Measurements from ENCODE around the gene LGALS3BP.

DNA sequence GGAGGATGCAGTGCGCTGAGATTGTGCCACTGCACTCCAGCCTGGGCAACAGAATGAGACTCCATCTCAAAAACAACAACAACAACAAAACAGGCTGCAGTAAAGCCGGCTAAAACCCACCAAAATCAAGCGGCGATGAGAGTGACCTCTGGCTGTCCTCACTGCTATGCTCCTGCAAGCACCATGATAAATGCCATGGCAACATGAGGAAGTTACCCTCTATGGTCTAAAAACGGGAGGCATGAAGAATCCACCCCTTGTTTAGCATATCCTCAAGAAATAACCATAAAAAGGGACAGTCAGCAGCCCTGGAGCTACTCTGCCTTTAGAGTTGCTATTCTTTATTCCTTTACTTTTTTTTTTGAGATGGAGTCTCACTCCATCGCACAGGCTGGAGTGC lies 8.4 kb upstream of the LGALS3BP start:
- TF ChIP-seq, protein P1, sequence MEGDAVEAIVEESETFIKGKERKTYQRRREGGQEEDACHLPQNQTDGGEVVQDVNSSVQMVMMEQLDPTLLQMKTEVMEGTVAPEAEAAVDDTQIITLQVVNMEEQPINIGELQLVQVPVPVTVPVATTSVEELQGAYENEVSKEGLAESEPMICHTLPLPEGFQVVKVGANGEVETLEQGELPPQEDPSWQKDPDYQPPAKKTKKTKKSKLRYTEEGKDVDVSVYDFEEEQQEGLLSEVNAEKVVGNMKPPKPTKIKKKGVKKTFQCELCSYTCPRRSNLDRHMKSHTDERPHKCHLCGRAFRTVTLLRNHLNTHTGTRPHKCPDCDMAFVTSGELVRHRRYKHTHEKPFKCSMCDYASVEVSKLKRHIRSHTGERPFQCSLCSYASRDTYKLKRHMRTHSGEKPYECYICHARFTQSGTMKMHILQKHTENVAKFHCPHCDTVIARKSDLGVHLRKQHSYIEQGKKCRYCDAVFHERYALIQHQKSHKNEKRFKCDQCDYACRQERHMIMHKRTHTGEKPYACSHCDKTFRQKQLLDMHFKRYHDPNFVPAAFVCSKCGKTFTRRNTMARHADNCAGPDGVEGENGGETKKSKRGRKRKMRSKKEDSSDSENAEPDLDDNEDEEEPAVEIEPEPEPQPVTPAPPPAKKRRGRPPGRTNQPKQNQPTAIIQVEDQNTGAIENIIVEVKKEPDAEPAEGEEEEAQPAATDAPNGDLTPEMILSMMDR (conservative IDR thresholded peaks at IDR 0.05 in 1 of 2, IDR thresholded peaks at IDR 0.05 in 1 of 2; ENCODE audit: extremely low read depth in 1 of 2, insufficient read depth in 1 of 2, low read depth in 1 of 2, low read length in 2 of 2) = no peak
- TF ChIP-seq EZH2 (IDR thresholded peaks at IDR 0.05; ENCODE audit: borderline replicate concordance, low read length) = no peak
